Measurements from ENCODE around the gene SLC39A2. TPM values are rescaled to one million over a fixed set of nuclear protein-coding genes. Genes with fewer than 3 reads are reported as not detected.

SLC39A2 gene
- total RNA-seq, 1 experiment from 2014 or later = not detected

DNA sequence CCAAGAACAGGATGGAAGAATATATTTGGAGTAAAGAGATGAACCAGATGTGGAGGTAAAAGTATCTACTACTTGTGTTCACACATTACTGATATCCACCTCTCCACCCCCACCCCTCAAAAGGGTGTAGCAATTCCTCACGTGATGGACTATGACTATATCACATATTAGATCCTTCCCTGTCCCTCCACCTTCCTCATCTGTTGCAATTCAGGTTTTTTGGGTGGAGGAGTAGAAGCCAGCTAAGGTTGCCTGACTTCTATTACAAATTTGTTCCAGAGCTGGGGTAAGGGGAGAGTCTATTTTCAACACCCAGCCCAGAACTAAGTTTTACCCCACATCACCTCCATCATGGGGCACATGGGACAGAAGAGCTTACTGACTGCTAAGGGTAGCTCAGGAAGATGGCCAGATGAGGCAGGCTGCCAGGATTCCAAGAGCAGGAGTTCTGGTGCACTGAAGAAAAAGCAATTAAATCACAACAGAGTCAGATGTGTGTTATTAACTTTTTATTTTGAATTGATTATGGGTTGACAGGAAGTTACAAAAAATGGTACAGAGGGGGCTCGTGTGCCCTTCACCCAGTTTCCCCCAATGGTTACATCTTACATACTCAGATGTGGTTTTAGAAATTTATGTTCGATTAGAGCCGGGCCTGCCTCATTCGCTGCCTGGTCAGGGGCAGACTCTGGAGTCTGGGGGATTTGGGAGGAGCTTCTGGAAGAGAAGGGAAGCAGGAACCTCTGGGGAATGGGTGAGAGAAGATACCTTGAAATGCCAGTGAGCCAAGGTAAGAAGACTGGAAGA is 33.4 kb downstream of the SLC39A2 start:
- Histone ChIP-seq H3K27me3 (ENCODE audit: insufficient read depth, low read length) (no peaks in the 10 kb centered on the region; the same call in 1 of the 2 replicates), H3K4me3 (replicated peaks in 1 of 2; ENCODE audit: low read depth in 1 of 2, low read length in 2 of 2) (no peak overlapping the region), H4K20me1 (ENCODE audit: insufficient read depth) (no peaks in the 10 kb centered on the region), H3K27ac (ENCODE audit: low read depth, low read length) (no peak overlapping the region), H3K36me3 (ENCODE audit: control insufficient read depth in 1 of 2, insufficient read depth in 2 of 2, low read length in 2 of 2) (no peaks in the 10 kb centered on the region), H3K9me3 (ENCODE audit: control insufficient read depth in 1 of 2, insufficient read depth in 1 of 2, low read depth in 1 of 2, low read length in 2 of 2) (no peaks in the 10 kb centered on the region), H2AFZ (ENCODE audit: low read depth, low read length, poor library complexity, severe bottlenecking) (no peak overlapping the region), H3K4me2 (ENCODE audit: low read length) (no peak overlapping the region), H3K4me1 (ENCODE audit: control insufficient read depth in 1 of 2, insufficient read depth in 2 of 2, low read length in 2 of 2) (peaks cover 0 to 7% of the 10 kb centered on the region in 2 experiments; a peak in 1 of 4 replicates), H3K9ac (ENCODE audit: low read length) (no peak overlapping the region), H3K79me2 (ENCODE audit: insufficient read depth, low read length) (no peaks in the 10 kb centered on the region), H3K9me2 (ENCODE audit: insufficient read depth) (no peaks in the 10 kb centered on the region)
- ChIA-PET CTCF (interaction anchor here (1.0 to 5.2 kb wide), 3 partner anchors 18 to 61 kb away, joined by 3 to 25 read pairs (median 9); no protein-coding TSS in a partner anchor), RAD21 (ENCODE audit: low non-redundant PET in 1 of 2, low total read pairs in 2 of 2, uncharacterized antibody in 2 of 2, unreplicated experiment in 2 of 2) (no interaction called here), POLR2A (no interaction called here)
- no peak for TF ChIP-seq CTCF (IDR thresholded peaks at IDR 0.05 in 2 of 3, conservative IDR thresholded peaks at IDR 0.05 in 1 of 3; ENCODE audit: borderline replicate concordance in 1 of 3, insufficient read depth in 1 of 3, low read depth in 2 of 3, low read length in 2 of 3)
- TF ChIP-seq RAD21 (IDR thresholded peaks at IDR 0.05; ENCODE audit: low read depth) = no peak
- TF ChIP-seq, protein P1, sequence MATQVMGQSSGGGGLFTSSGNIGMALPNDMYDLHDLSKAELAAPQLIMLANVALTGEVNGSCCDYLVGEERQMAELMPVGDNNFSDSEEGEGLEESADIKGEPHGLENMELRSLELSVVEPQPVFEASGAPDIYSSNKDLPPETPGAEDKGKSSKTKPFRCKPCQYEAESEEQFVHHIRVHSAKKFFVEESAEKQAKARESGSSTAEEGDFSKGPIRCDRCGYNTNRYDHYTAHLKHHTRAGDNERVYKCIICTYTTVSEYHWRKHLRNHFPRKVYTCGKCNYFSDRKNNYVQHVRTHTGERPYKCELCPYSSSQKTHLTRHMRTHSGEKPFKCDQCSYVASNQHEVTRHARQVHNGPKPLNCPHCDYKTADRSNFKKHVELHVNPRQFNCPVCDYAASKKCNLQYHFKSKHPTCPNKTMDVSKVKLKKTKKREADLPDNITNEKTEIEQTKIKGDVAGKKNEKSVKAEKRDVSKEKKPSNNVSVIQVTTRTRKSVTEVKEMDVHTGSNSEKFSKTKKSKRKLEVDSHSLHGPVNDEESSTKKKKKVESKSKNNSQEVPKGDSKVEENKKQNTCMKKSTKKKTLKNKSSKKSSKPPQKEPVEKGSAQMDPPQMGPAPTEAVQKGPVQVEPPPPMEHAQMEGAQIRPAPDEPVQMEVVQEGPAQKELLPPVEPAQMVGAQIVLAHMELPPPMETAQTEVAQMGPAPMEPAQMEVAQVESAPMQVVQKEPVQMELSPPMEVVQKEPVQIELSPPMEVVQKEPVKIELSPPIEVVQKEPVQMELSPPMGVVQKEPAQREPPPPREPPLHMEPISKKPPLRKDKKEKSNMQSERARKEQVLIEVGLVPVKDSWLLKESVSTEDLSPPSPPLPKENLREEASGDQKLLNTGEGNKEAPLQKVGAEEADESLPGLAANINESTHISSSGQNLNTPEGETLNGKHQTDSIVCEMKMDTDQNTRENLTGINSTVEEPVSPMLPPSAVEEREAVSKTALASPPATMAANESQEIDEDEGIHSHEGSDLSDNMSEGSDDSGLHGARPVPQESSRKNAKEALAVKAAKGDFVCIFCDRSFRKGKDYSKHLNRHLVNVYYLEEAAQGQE (IDR thresholded peaks at IDR 0.05; ENCODE audit: low read depth) = no peak
- TF ChIP-seq EZH2phosphoT487 (IDR thresholded peaks at IDR 0.05; ENCODE audit: borderline replicate concordance) = no peak
- TF ChIP-seq TCF7L2 (IDR thresholded peaks at IDR 0.05; ENCODE audit: borderline replicate concordance, extremely low read depth, insufficient read depth, insufficient read length) = no peak
- TF ChIP-seq POLR2AphosphoS5 (IDR thresholded peaks at IDR 0.05; ENCODE audit: low read depth, low read length) = no peak
- no peak for TF ChIP-seq ATF3 (IDR thresholded peaks at IDR 0.05)
- no peak for TF ChIP-seq SRF (IDR thresholded peaks at IDR 0.05; ENCODE audit: low read depth)
- TF ChIP-seq ZNF274 (IDR thresholded peaks at IDR 0.05; ENCODE audit: low read depth, low read length) = no peak
- TF ChIP-seq CBX3 (IDR thresholded peaks at IDR 0.05; ENCODE audit: low read depth) = no peak
- TF ChIP-seq EZH2 (IDR thresholded peaks at IDR 0.05) = no peak
- TF ChIP-seq EGR1 (IDR thresholded peaks at IDR 0.05; ENCODE audit: low read depth) = no peak
- TF ChIP-seq FOSL1 (IDR thresholded peaks at IDR 0.05; ENCODE audit: low read depth) = no peak
- no peak for TF ChIP-seq POLR2A (IDR thresholded peaks at IDR 0.05; ENCODE audit: borderline replicate concordance, extremely low read depth, insufficient read depth, insufficient read length)
- no peak for TF ChIP-seq ELF1 (IDR thresholded peaks at IDR 0.05; ENCODE audit: borderline replicate concordance, low read depth)
- no peak for TF ChIP-seq SP1 (IDR thresholded peaks at IDR 0.05; ENCODE audit: low read depth)
- no peak for TF ChIP-seq ZFX (IDR thresholded peaks at IDR 0.05)
- no peak for TF ChIP-seq JUND (IDR thresholded peaks at IDR 0.05)
- TF ChIP-seq SIN3A (IDR thresholded peaks at IDR 0.05; ENCODE audit: low read depth) = no peak
- TF ChIP-seq MAX (IDR thresholded peaks at IDR 0.05) = no peak
- intact Hi-C loops (cut with micrococcal nuclease) = no loop called here
- DNase-seq (ENCODE audit: low read depth, low spot score) (no peak), ATAC-seq (no peak)
- no TSS peak for BruUV-seq (replicated peaks)
